GM21717 (cell line): ENCODE data around the gene ARMC2.

Source experiments
- ATAC-seq: cut with Tn5 transposase; IDR thresholded peaks from one replicate; pipeline ENCODE4 v1.9.1; 2021; ENCODE audit warnings: mild to moderate bottlenecking, moderate library complexity; ENCODE audit not compliant: unreplicated experiment

Gene ARMC2

GRCh38 chr6:109009962-109010704, 161.9 kb downstream of the ARMC2 start:
- no peak for ATAC-seq

DNA sequence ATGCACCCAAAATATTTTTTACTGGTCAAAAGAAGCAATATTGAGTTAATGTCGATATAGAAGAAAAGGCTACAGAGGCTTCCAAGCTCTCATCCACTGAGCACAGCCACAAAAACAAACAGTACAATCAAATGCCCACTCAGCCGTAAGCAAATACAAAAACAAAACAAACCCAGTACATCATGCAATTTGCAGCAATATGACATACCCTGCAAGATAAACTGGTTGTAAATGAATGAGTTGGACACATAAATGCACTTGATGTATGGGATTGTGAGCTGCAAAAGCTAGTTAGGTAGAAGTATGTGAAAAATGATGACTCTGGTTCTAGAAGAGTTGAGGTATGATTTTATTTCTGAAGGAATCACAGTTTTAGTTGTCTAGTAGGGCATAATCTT, 162.5 kb downstream of the ARMC2 start:
- ATAC-seq = no peak

GRCh38 chr6:109013656-109014305, 165.6 kb downstream of the ARMC2 start:
- no peak for ATAC-seq

DNA sequence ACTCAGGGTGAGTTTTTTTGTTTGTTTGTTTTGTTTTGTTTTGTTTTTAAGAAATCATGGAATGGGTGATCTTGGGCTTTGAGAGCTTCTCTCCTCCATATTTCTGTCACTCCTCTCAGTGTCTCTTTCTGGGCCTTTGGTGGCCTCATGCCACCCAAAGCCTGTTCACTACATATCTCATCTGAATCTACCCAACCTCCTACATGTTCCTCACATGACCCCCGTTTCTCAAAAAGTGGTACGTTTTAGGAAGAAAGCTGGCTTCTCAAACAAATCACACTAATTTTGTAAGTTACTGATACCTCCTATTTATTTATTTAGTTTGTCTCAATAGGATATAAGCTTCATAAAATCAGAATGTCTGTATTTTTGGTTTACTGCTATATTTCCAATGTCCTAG, 166.4 kb downstream of the ARMC2 start:
- no peak for ATAC-seq

- no peak for ATAC-seq
Observed at GRCh38 chr6:109015176-109015575, 167.0 kb downstream of the ARMC2 start.

DNA sequence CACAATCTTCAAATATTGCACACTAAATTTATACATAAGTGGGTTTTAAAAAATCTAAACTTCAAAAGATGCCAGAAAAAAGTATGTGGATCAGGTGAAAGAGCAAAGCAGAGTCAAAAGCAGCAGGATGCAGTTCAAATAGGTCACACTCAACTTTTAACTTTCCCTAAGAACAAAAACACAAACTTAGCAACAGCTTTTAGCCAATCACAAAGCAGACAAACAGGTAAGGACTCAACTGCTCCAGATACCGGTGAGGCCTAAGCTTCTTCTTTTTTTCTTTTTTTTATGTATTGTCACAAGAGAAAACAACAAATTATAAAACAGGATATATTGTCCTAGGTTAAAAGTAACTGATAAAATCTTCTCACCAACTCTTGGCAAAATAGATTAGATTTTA, 171.7 kb downstream of the ARMC2 start:
- ATAC-seq = no peak

DNA sequence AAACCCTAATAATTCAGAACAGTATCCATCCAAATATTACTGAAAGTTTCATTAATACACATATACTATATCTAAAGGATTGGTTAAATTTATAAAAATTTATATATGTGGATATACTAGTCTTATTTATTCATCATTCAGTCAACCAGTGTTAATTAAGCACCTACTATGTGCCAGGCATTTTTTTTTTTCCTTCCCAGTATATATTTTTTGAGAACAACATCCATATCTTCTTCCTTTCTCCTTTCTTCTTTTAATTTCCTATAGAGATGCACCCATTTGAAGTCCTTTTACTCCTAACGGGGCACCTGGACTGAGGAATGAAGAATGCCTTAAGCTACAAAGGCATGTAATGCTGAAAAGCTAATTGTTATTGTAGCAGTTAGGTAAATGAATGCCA, 173.6 kb downstream of the ARMC2 start:
- no peak for ATAC-seq

GRCh38 chr6:109023356-109023925, 175.2 kb downstream of the ARMC2 start:
- ATAC-seq = no peak
